ENCODE results near the gene SLC9C1.

DNA sequence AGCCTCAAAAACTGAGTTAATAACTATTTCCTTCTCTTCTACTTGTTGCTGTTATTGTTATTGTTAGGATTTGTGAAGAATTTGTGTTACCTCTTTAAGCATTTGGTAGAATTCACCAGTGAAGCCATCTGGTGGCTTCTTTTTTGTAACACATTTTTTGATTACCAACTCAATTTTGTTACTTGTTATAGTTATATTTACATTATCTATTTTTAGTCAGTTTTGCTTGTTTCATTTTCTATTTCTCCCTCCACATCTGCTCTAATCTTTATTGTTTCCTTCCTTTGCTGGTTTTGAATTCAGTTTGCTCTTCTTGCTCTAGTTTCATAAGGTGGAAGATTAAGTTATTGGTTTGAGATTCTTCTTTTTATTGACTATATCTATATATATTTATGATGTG lies 3.7 kb upstream of the SLC9C1 start:
- TF ChIP-seq CTCF (conservative IDR thresholded peaks at IDR 0.05; ENCODE audit: low read length): peak; percentile 32; the same call in 1 of the 2 replicates
- TF ChIP-seq EZH2phosphoT487 (IDR thresholded peaks at IDR 0.05; ENCODE audit: borderline replicate concordance): no peak
